H9 (cell line): Measurements from ENCODE around the gene DPF3. TPM values are rescaled to one million over a fixed set of nuclear protein-coding genes. Genes with fewer than 3 reads are reported as not detected.

Experiments
- DNase-seq: peaks from one replicate; pipeline ENCODE4 v3.0.0-alpha.2; 2017
- H2AFZ ChIP-seq: one replicate; pipeline ENCODE4 v1.6.1; 2013; ENCODE audit warnings: mild to moderate bottlenecking, low read length, control low read depth, moderate library complexity
- H2AK5ac ChIP-seq: 2 replicates; pipeline ENCODE4 v1.6.1; 2013; ENCODE audit warnings: low read length, control low read depth, mixed read lengths; ENCODE audit not compliant: insufficient read length
- H2BK120ac ChIP-seq: one replicate; pipeline ENCODE4 v1.6.1; 2013; ENCODE audit warnings: low read depth, mild to moderate bottlenecking, low read length, control low read depth, inconsistent platforms; ENCODE audit not compliant: poor library complexity, severe bottlenecking
- H2BK12ac ChIP-seq: 2 replicates; pipeline ENCODE4 v1.6.1; 2013; ENCODE audit warnings: low read length, control low read depth, mixed read lengths, low read depth; ENCODE audit not compliant: insufficient read length
- H2BK15ac ChIP-seq: 2 replicates; pipeline ENCODE4 v1.6.1; 2013; ENCODE audit warnings: low read depth, low read length, control low read depth
- H2BK20ac ChIP-seq: one replicate; pipeline ENCODE4 v1.6.1; 2013; ENCODE audit warnings: low read depth, mild to moderate bottlenecking, low read length, control low read depth, inconsistent platforms; ENCODE audit not compliant: poor library complexity, severe bottlenecking
- H2BK5ac ChIP-seq: 2 replicates; pipeline ENCODE4 v1.6.1; 2013; ENCODE audit warnings: low read length, control low read depth, mixed read lengths; ENCODE audit not compliant: insufficient read length
- H3K14ac ChIP-seq: 2 replicates; pipeline ENCODE4 v1.6.1; 2013; ENCODE audit warnings: low read length, control low read depth; ENCODE audit not compliant: insufficient read depth
- H3K18ac ChIP-seq: 2 replicates; pipeline ENCODE4 v1.6.1; 2013; ENCODE audit warnings: low read depth, mild to moderate bottlenecking, mixed read lengths, low read length, control low read depth; ENCODE audit not compliant: insufficient read length
- H3K23ac ChIP-seq: 2 replicates; pipeline ENCODE4 v1.6.1; 2013; ENCODE audit warnings: low read length, control low read depth, mixed read lengths, low read depth; ENCODE audit not compliant: insufficient read length
- H3K23me2 ChIP-seq: 2 replicates; pipeline ENCODE4 v1.6.1; 2013; ENCODE audit warnings: low read depth, mild to moderate bottlenecking, mixed read lengths, low read length, control low read depth; ENCODE audit not compliant: insufficient read length, poor library complexity, severe bottlenecking
- H3K27ac ChIP-seq: 2 replicates; pipeline ENCODE4 v1.5.1; 2013; ENCODE audit warnings: low read length, control low read depth, mixed read lengths, low read depth; ENCODE audit not compliant: insufficient read length
- H3K27me3 ChIP-seq: 2 replicates; pipeline ENCODE4 v1.6.1; 2013; ENCODE audit warnings: low read length, control low read depth, inconsistent platforms; ENCODE audit not compliant: insufficient read depth
- H3K4ac ChIP-seq: 2 replicates; pipeline ENCODE4 v1.6.1; 2013; ENCODE audit warnings: low read depth, mild to moderate bottlenecking, control low read depth, inconsistent platforms, low read length, moderate library complexity
- H3K4me1 ChIP-seq: 2 replicates; pipeline ENCODE4 v1.6.1; 2013; ENCODE audit warnings: low read length, control low read depth, inconsistent platforms; ENCODE audit not compliant: insufficient read depth
- H3K4me2 ChIP-seq: 2 replicates; pipeline ENCODE4 v1.6.1; 2013; ENCODE audit warnings: low read length, control low read depth, mixed read lengths; ENCODE audit not compliant: insufficient read length, insufficient read depth
- H3K56ac ChIP-seq: 2 replicates; pipeline ENCODE4 v1.6.1; 2013; ENCODE audit warnings: low read depth, mild to moderate bottlenecking, mixed read lengths, low read length, control low read depth; ENCODE audit not compliant: insufficient read length
- H3K79me1 ChIP-seq: 2 replicates; pipeline ENCODE4 v1.6.1; 2013; ENCODE audit warnings: low read depth, mild to moderate bottlenecking, moderate library complexity, low read length, control low read depth, inconsistent platforms; ENCODE audit not compliant: insufficient read depth, poor library complexity, severe bottlenecking
- H3K79me2 ChIP-seq: 2 replicates; pipeline ENCODE4 v1.6.1; 2013; ENCODE audit warnings: low read length, control low read depth, inconsistent platforms; ENCODE audit not compliant: insufficient read depth
- H3K9ac ChIP-seq: 2 replicates; pipeline ENCODE4 v1.6.1; 2013; ENCODE audit warnings: low read length, control low read depth, mixed read lengths; ENCODE audit not compliant: insufficient read length; ENCODE audit errors: extremely low read depth
- H3K9me3 ChIP-seq: one replicate; pipeline ENCODE4 v1.6.1; 2013; ENCODE audit warnings: low read depth, low read length, inconsistent platforms; ENCODE audit not compliant: control insufficient read depth
- H3T11ph ChIP-seq: one replicate; pipeline ENCODE4 v1.6.1; 2013; ENCODE audit warnings: mild to moderate bottlenecking, low read length, control low read depth, inconsistent platforms
- H4K20me1 ChIP-seq: one replicate; pipeline ENCODE4 v1.6.1; 2013; ENCODE audit not compliant: control insufficient read depth, insufficient read length, insufficient read depth
- H4K5ac ChIP-seq: 2 replicates; pipeline ENCODE4 v1.6.1; 2013; ENCODE audit warnings: low read depth, mild to moderate bottlenecking, mixed read lengths, low read length, control low read depth; ENCODE audit not compliant: insufficient read length
- H4K8ac ChIP-seq: replicated peaks from 2 replicates; pipeline ENCODE4 v1.6.1; 2013; ENCODE audit warnings: low read length, control low read depth, mixed read lengths, low read depth; ENCODE audit not compliant: insufficient read length
- H4K91ac ChIP-seq: 2 replicates; pipeline ENCODE4 v1.6.1; 2013; ENCODE audit warnings: low read depth, mild to moderate bottlenecking, moderate library complexity, mixed read lengths, low read length, control low read depth; ENCODE audit not compliant: insufficient read length
- H3K27ac Mint-ChIP-seq, 3 experiments: 2 replicates in 2 of 3; 3 replicates in 1 of 3; pipeline ENCODE4 v1.8.0; 2020 to 2021; ENCODE audit warnings: mixed read lengths in 3 of 3, mild to moderate bottlenecking in 1 of 3, moderate library complexity in 1 of 3
- H3K27me3 Mint-ChIP-seq: 2 replicates; pipeline ENCODE4 v1.8.0; 2021; ENCODE audit warnings: low read depth, mild to moderate bottlenecking, moderate library complexity, mixed read lengths
- H3K36me3 Mint-ChIP-seq, 3 experiments: 2 replicates in 2 of 3; 3 replicates in 1 of 3; pipeline ENCODE4 v1.8.0; 2020 to 2021; ENCODE audit warnings: low read depth in 3 of 3, mixed read lengths in 3 of 3; ENCODE audit not compliant: insufficient read depth in 1 of 3
- H3K4me1 Mint-ChIP-seq, 2 experiments: 2 replicates each; pipeline ENCODE4 v1.8.0; 2020; ENCODE audit warnings: mixed read lengths in 2 of 2
- H3K4me3 Mint-ChIP-seq, 2 experiments: 2 replicates in 1 of 2; 3 replicates in 1 of 2; pipeline ENCODE4 v1.8.0; 2020 to 2021; ENCODE audit warnings: mild to moderate bottlenecking in 2 of 2, mixed read lengths in 2 of 2, moderate library complexity in 1 of 2
- H3K9me3 Mint-ChIP-seq, 2 experiments: 2 replicates in 1 of 2; 3 replicates in 1 of 2; pipeline ENCODE4 v1.8.0; 2020; ENCODE audit warnings: mild to moderate bottlenecking in 2 of 2, mixed read lengths in 2 of 2, moderate library complexity in 1 of 2
- CTCF ChIP-seq: fragments of 200-600 bp; sonication (generic); conservative IDR thresholded peaks from 3 replicates; pipeline ENCODE4 v1.8.0; 2021; ENCODE audit warnings: antibody characterized with exemption, mild to moderate bottlenecking
- WGBS: extraction: QIAGEN DNeasy Blood & Tissue Kit; methylation state at CpG from one replicate; pipeline ENCODE4 v1.1.7; 2013; ENCODE audit warnings: missing lambda C conversion rate, low lambda C conversion rate, mixed read lengths; ENCODE audit not compliant: insufficient read length; ENCODE audit errors: extremely low coverage; 5-methylcytosine and 5-hydroxymethylcytosine counted together
- total RNA-seq: library from RNA; stranded (reverse); gene quantifications from 2 replicates; pipeline ENCODE4 v1.2.1, GENCODE V29; 2021

DPF3 gene
- total RNA-seq, 1 experiment from 2014 or later, result not detected

GRCh38 chr14:72901361-72901760 lies 7.5 kb upstream of the DPF3 start:
- no peak overlapping the region for H2BK15ac ChIP-seq
- H4K20me1 ChIP-seq, result no peaks in the 10 kb centered on the region
- no peak overlapping the region for H4K8ac ChIP-seq
- no peak overlapping the region for H3K9ac ChIP-seq
- no peak overlapping the region for H2BK5ac ChIP-seq
- no peak overlapping the region for H3T11ph ChIP-seq
- no peak overlapping the region for H2BK12ac ChIP-seq
- H2BK20ac ChIP-seq, result no peak overlapping the region
- no peaks in the 10 kb centered on the region for H3K79me1 ChIP-seq
- TF ChIP-seq CTCF, result no peak
- H3K23me2 ChIP-seq, result no peaks in the 10 kb centered on the region
- no peak overlapping the region for H3K4me2 ChIP-seq
- no peak overlapping the region for H3K27ac ChIP-seq
- H3K79me2 ChIP-seq, result no peaks in the 10 kb centered on the region
- no peak overlapping the region for H3K14ac ChIP-seq
- H3K4me1 ChIP-seq, result no peaks in the 10 kb centered on the region
- H3K36me3 Mint-ChIP-seq, result no peaks in the 10 kb centered on the region
- no peak for DNase-seq
- no peaks in the 10 kb centered on the region for H3K27me3 ChIP-seq
- H4K91ac ChIP-seq, result no peak overlapping the region
- no peak overlapping the region for H3K27ac Mint-ChIP-seq
- no peak overlapping the region for H2AK5ac ChIP-seq
- WGBS, result no CpG with 5 or more reads among the region's 3 CpGs
- H3K56ac ChIP-seq, result no peak overlapping the region
- no peak overlapping the region for H4K5ac ChIP-seq
- no peaks in the 10 kb centered on the region for H3K9me3 Mint-ChIP-seq
- no peak overlapping the region for H3K23ac ChIP-seq
- H3K4ac ChIP-seq, result no peak overlapping the region
- peaks cover 7 to 8% of the 10 kb centered on the region in 2 experiments for H3K4me1 Mint-ChIP-seq
- peaks cover 48% of the 10 kb centered on the region for H3K27me3 Mint-ChIP-seq
- H3K4me3 Mint-ChIP-seq, result no peak overlapping the region
- no peaks in the 10 kb centered on the region for H3K9me3 ChIP-seq
- no peak overlapping the region for H2BK120ac ChIP-seq
- H3K18ac ChIP-seq, result no peak overlapping the region
- H2AFZ ChIP-seq, result no peak overlapping the region
